HUES64 (cell line): Measurements from ENCODE around the gene EIF6.
A peak's percentile ranks its signal among the peaks of the same experiment; 100 is the strongest.
"Not testable (repeated sequence)": the region's sequence is repeated elsewhere in the genome, so short reads cannot be mapped to it uniquely, and the experiment has no call there.

Experiments used
- H3K27ac ChIP-seq: 2 replicates; pipeline ENCODE4 v1.7.0; 2013; ENCODE audit warnings: low read depth, low read length, inconsistent platforms
- H3K27me3 ChIP-seq: 2 replicates; pipeline ENCODE4 v1.6.1; 2013; ENCODE audit warnings: mild to moderate bottlenecking, low read length; ENCODE audit not compliant: insufficient read depth
- H3K36me3 ChIP-seq: 2 replicates; pipeline ENCODE4 v1.6.1; 2013; ENCODE audit warnings: mild to moderate bottlenecking, low read length; ENCODE audit not compliant: insufficient read depth
- H3K4me1 ChIP-seq: 2 replicates; pipeline ENCODE4 v1.6.1; 2013; ENCODE audit warnings: mild to moderate bottlenecking, low read length, moderate library complexity; ENCODE audit not compliant: insufficient read depth
- H3K4me3 ChIP-seq: 2 replicates; pipeline ENCODE4 v1.5.1; 2013; ENCODE audit warnings: mild to moderate bottlenecking, low read length, moderate library complexity
- H3K9ac ChIP-seq: 2 replicates; pipeline ENCODE4 v1.6.1; 2013; ENCODE audit warnings: mild to moderate bottlenecking, low read depth, low read length
- H3K9me3 ChIP-seq: 2 replicates; pipeline ENCODE4 v1.6.1; 2013; ENCODE audit warnings: low read depth, low read length; ENCODE audit not compliant: insufficient read depth
- WGBS: fragments of 150-250, 120-280 bp; methylation state at CpG from one replicate; pipeline ENCODE4 v1.1.7; 2013; ENCODE audit warnings: missing lambda C conversion rate; 5-methylcytosine and 5-hydroxymethylcytosine counted together

EIF6 gene

GRCh38 chr20:35262731-35263531 is 21.6 kb downstream of the EIF6 start:
- H3K9me3 ChIP-seq, H3K36me3 ChIP-seq, H3K27me3 ChIP-seq: not testable (repeated sequence)
- WGBS: 13% methylated on average over 5 of the region's 8 CpGs
- Histone ChIP-seq H3K9ac (peak overlapping the region; percentile 90), H3K4me1 (peaks cover 42% of the 10 kb centered on the region), H3K4me3 (peak overlapping the region; percentile 10; the same call in 1 of the 2 replicates), H3K27ac (peak overlapping the region; percentile 100)

- not testable (repeated sequence) for H3K36me3 ChIP-seq, H3K27me3 ChIP-seq, H3K4me3 ChIP-seq, H3K9me3 ChIP-seq
- WGBS: 5% methylated on average over 7 of the region's 10 CpGs
- peak overlapping the region; percentile 93 for H3K27ac ChIP-seq
- H3K9ac ChIP-seq: peak overlapping the region; percentile 56; the same call in 1 of the 2 replicates
- peaks cover 42% of the 10 kb centered on the region for H3K4me1 ChIP-seq
Measured at GRCh38 chr20:35262321-35262720, 22.3 kb downstream of the EIF6 start.

DNA sequence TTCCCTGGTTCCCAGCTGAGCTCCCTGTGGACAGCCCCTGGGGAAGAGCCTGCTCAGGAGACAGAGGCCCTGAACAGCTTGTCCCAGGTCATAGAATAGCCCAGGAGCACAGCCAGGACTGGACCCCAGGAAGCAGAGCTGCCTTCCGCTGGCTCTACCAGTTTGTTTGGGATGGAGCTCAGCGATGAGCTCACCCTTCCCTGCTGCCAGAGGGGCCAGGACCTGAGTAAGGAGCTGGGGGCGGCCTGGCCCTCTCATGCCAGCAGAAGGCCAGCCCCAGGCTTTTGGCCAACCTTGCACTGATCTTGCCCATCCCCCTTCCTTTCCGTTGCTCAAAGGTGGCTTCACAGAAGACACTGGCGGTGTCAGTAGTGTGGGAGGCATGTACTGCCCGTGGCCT is 24.1 kb downstream of the EIF6 start:
- Histone ChIP-seq H3K4me1 (peaks cover 42% of the 10 kb centered on the region), H3K27ac (peak overlapping the region; percentile 93), H3K4me3 (no peak overlapping the region), H3K27me3 (no peaks in the 10 kb centered on the region), H3K9me3 (no peaks in the 10 kb centered on the region), H3K36me3 (peaks cover 3% of the 10 kb centered on the region; the same call in 1 of the 2 replicates), H3K9ac (0 out of 2 replicates have a peak overlapping the region, but pooled peaks have one; percentile 10)
- WGBS: 82% methylated on average over 6 of the region's 6 CpGs

GRCh38 chr20:35257175-35257909 is 27.2 kb downstream of the EIF6 start:
- Histone ChIP-seq H3K9ac (no peak overlapping the region), H3K27me3 (no peaks in the 10 kb centered on the region), H3K27ac (no peak overlapping the region), H3K4me1 (peaks cover 25% of the 10 kb centered on the region), H3K4me3 (no peak overlapping the region), H3K36me3 (peaks cover 12% of the 10 kb centered on the region; the same call in 1 of the 2 replicates), H3K9me3 (no peaks in the 10 kb centered on the region)
- 91% methylated on average over 7 of the region's 8 CpGs for WGBS

- Histone ChIP-seq H3K27me3 (no peaks in the 10 kb centered on the region), H3K27ac (no peak overlapping the region), H3K4me1 (peaks cover 8% of the 10 kb centered on the region), H3K9me3 (no peaks in the 10 kb centered on the region), H3K9ac (no peak overlapping the region), H3K4me3 (no peak overlapping the region), H3K36me3 (peaks cover 20% of the 10 kb centered on the region; the same call in 1 of the 2 replicates)
- WGBS: 95% methylated on average over 12 of the region's 12 CpGs
Measured at GRCh38 chr20:35254448-35254999, 30.0 kb downstream of the EIF6 start.

GRCh38 chr20:35253010-35253409 is 31.6 kb downstream of the EIF6 start:
- Histone ChIP-seq H3K4me3 (no peak overlapping the region), H3K27ac (no peak overlapping the region), H3K4me1 (peaks cover 3% of the 10 kb centered on the region; the same call in 1 of the 2 replicates), H3K9me3 (no peaks in the 10 kb centered on the region), H3K36me3 (peaks cover 20% of the 10 kb centered on the region; the same call in 1 of the 2 replicates), H3K27me3 (no peaks in the 10 kb centered on the region), H3K9ac (no peak overlapping the region)
- WGBS: 75% methylated on average over 3 of the region's 3 CpGs

- H3K9ac ChIP-seq, H3K27ac ChIP-seq: not testable (repeated sequence)
- 93% methylated on average over 2 of the region's 2 CpGs for WGBS
Measured at GRCh38 chr20:35252598-35252997, 32.0 kb downstream of the EIF6 start.

DNA sequence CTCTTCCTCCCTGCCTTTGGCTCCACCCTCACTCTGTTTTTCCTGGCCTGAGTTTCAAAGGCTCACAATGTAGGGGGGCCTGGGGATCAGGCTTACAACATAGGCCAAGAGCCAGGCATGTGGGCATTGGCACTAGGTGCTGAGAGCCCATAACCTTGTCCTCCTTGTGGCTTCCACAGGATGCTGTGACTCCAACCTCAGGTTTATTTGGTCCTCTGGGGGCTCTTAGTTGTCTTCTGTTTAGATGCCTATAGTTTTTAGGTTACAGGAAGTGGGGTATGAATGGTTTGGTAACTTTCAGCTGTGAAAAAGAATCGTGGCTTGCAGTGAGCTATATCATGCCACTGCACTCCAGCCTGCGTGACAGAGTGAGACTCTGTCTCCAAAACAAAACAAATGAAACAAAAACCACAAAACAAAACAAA is 32.5 kb downstream of the EIF6 start:
- no peaks in the 10 kb centered on the region for H3K9me3 ChIP-seq
- H3K27ac ChIP-seq: no peak overlapping the region
- H3K4me1 ChIP-seq: peaks cover 3% of the 10 kb centered on the region; the same call in 1 of the 2 replicates
- H3K4me3 ChIP-seq: no peak overlapping the region
- no peaks in the 10 kb centered on the region for H3K27me3 ChIP-seq
- H3K36me3 ChIP-seq: peaks cover 20% of the 10 kb centered on the region; the same call in 1 of the 2 replicates
- H3K9ac ChIP-seq: no peak overlapping the region
- 68% methylated on average over 2 of the region's 2 CpGs for WGBS

More at GRCh38 chr20:35252598-35252997, 32.0 kb downstream of the EIF6 start:
- peaks cover 20% of the 10 kb centered on the region; the same call in 1 of the 2 replicates for H3K36me3 ChIP-seq
- H3K4me1 ChIP-seq, H3K27me3 ChIP-seq, H3K4me3 ChIP-seq, H3K9me3 ChIP-seq: not testable (repeated sequence)

DNA sequence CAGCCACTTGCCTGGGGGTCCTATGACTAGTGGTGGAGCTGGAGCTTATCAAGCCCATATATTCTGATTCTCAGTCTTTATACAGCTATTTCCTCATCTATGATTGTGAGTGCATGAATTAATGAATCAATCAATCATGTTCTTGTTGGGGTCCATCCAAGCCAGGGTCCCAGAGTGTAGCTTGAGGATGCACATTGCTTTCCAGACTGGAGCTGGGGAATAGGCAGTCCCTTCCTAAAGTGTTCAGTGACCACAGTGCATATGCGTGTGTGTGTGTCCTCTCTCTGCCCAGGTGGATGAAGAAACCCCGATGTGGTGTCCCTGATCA is 33.0 kb downstream of the EIF6 start:
- H3K4me3 ChIP-seq: no peak overlapping the region
- H3K4me1 ChIP-seq: peaks cover 3% of the 10 kb centered on the region; the same call in 1 of the 2 replicates
- no peaks in the 10 kb centered on the region for H3K27me3 ChIP-seq
- no peak overlapping the region for H3K9ac ChIP-seq
- no peaks in the 10 kb centered on the region for H3K9me3 ChIP-seq
- WGBS: 96% methylated on average over 2 of the region's 2 CpGs
- no peak overlapping the region for H3K27ac ChIP-seq
- peaks cover 20% of the 10 kb centered on the region; the same call in 1 of the 2 replicates for H3K36me3 ChIP-seq

DNA sequence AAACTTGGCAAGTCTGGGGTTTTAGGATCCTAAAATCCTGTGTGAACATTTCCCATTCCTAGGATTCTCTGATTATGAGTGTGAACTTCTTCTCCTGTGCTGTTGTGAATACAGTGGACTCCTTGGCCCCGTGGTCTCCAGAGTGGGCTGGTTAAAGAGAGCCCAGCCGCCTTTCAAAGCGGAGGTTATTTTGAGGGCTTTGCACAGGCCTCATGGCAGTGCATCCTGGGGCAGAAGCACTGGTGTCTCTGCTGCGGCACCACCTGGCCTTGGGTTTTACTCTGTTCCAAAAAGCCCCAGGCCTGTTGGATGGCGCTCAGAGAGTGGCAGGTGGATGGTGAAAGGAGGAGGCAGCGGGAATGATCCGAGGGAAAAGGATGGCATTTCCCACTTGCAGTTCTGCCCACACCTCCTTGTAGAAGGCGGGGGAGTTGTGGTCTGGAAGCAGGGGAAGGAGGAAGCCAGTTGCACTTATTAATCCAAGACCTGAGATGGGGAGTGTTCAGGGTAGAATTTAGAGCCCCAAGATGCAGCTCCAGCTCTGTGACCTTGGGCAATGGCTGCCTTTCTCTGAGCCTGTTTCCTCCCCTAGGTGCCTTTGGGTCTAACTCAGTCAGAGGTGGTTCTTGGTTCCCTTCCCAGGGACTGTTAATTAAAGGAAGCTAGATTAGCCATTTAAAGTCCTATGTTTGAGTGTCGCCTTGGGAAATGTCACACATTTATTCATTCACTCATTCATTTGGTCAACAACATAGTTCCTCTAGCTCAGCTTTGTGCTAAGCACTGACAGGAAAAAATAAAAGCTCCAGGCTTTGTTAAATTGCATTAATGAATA is 35.7 kb downstream of the EIF6 start:
- H3K9me3 ChIP-seq: no peaks in the 10 kb centered on the region
- WGBS: 88% methylated on average over 9 of the region's 9 CpGs
- no peaks in the 10 kb centered on the region for H3K27me3 ChIP-seq
- no peak overlapping the region for H3K9ac ChIP-seq
- H3K36me3 ChIP-seq: peaks cover 8% of the 10 kb centered on the region; the same call in 1 of the 2 replicates
- peaks cover 3% of the 10 kb centered on the region; the same call in 1 of the 2 replicates for H3K4me1 ChIP-seq
- H3K4me3 ChIP-seq: no peak overlapping the region
- H3K27ac ChIP-seq: no peak overlapping the region
